ENCODE measurements around the gene NDNF.

NDNF gene

DNA sequence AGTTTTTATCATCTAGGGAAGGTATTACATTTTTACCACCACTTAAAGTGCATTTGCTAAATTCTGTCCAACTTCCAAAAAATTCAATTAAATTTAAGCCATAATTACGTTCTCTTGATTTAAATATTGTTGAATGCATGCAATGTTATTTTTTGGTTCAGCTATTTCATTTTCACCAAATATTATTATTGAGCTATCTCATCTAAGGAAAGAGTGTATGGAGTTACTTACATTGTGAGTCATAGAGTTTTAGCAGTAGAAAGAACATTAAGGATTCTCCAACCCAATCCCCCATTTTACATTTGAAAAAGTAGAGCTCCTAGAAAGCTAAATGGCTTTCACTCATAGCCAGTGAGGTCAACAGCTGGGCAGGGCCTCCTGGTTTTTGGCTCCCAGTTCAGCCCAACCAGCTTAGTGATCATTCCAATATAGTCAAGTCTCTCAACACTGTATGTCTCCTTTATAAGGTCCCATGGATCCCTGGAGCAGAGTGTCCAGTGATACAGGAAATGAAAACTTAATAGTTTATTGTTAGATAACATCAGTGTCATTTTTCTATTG is 60.5 kb downstream of the NDNF start:
- no peak for DNase-seq

- DNase-seq: no peak
Measured at GRCh38 chr4:121011138-121011537, 61.2 kb downstream of the NDNF start.

- no peak for DNase-seq
Measured at GRCh38 chr4:121009578-121010478, 62.5 kb downstream of the NDNF start.

DNA sequence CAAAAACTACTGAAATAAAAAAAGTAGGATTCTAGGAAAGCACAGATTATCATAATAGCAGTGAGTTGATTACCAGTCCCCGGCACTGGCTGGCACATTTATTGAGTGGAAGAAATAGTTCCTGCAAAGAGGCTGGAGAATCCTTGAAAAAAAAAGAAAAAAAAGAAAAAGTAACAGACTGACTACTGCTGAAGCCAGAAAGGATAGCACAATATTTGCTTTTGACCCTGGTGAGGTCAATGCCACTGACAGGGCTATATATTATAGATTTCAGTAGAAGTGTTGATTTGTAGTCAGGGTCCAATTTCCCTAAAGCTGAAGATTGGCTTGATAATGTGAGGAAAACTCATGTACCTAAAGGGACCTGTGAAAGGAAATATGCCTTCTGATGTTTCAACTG is 64.7 kb downstream of the NDNF start:
- no peak for DNase-seq

GRCh38 chr4:121003863-121004262 is 68.5 kb downstream of the NDNF start:
- DNase-seq: no peak

DNA sequence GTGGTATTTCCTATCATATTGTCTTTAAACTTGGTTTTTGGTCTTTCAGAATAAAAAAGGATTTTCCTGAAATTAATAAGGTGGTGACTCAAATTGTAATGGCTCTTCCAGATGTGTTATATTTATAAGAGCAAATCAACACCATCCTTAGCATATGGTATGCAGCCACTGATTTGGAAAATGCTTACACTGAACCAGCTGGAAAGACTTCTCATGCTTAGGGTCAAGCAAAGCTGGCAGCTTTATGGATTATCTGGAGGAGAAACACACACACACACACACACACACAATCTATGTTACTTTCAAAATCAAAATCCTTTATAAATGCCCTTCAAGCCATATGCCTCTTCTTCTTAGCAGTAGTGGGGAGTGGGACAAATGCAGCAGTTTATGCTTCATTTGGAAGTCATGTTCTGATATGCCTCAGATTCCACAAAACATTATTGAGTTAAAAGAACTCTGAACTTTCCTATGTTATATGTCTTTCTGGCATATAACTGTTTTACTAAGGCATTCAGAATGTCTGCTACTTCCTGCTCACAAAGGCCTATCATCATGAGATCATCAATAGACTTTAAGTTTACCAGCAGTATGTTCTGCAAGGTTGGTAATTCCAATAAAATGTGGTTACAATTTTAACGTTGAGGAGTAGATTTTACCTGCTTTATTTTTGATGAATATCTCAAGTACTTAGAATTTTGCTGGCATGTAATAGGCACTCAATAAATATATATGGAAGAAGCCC is 76.9 kb downstream of the NDNF start:
- DNase-seq: no peak

- no peak for DNase-seq
Measured at GRCh38 chr4:120994521-120994920, 77.8 kb downstream of the NDNF start.

DNA sequence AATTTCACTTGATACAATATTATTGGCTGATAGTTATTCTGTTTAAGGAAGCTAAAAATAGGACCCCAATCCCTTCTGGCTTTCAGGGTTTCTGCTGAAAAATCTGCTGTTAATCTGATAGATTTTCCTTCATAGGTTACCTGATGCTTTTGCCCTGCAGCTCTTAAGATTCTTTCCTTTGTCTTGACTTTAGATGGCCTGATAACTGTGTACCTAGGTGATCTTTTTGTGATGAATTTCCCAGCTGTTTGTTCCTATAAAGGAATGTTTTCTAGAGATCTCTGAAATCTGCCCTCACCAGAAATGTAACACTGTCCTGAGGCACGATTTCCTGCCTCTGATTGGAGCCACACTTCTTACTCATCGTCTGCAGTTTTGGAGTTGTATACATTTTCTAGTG is 80.5 kb downstream of the NDNF start:
- DNase-seq: no peak

DNA sequence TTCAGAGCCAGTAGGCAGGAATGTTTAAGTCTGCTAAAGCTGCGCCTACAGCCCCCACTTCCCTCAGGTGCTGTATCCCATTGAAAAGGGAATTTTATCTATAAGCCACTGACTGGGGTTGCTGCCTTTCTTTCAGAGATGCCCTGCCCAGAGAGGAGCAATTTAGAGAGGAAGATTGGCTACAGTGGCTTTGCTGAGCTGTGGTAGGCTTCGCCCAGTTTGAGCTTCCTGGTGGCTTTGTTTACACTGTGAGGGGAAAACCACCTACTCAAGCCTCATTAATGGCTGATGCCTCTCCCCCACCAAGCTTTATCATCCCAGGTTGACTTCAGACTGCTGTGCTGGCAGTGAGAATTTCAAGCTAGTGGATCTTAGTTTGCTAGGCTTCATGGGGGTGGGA is 82.1 kb downstream of the NDNF start:
- no peak for DNase-seq

Data from NCI-H82 (cell line).